ENCODE data around the gene SFSWAP.

SFSWAP gene

DNA sequence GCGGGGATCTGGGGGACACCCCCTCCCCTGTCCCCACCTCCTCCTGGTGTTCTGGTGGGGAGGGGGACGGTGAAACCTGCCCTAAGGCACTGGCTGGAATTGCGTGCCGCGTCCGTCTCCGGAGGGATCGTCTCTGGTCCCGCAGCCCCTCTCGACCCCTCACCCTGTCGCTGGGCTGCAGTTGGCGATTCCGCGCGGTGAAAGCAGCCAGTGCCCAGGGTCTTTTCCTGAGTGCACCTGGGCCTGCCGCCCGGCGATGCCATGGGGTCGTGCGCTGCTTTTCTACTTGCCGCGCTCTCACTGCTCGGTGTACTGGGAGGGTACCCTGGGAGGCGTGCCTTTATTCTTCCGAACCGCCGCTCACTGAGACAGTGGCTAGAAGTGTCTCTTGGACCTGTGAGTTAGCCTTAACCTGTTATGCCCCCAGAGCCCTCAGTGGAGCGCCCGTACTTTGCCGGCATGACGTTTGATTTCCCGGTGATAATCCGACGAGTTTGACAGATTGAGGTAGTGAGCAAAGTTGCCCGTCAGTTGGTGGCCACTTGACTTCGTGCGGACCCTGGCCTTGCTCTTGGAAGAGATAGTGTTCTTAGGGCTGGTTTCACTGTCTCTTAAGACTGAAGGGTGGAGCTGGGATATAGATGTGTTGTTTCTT, 788 bp downstream of the SFSWAP start:
- no peak for DNase-seq (ENCODE audit: extremely low read depth, insufficient read length)
- peaks cover 10% of the 10 kb centered on the region for H3K36me3 ChIP-seq (ENCODE audit: control insufficient read depth, insufficient read depth, low read length)
- TF ChIP-seq, protein P1, sequence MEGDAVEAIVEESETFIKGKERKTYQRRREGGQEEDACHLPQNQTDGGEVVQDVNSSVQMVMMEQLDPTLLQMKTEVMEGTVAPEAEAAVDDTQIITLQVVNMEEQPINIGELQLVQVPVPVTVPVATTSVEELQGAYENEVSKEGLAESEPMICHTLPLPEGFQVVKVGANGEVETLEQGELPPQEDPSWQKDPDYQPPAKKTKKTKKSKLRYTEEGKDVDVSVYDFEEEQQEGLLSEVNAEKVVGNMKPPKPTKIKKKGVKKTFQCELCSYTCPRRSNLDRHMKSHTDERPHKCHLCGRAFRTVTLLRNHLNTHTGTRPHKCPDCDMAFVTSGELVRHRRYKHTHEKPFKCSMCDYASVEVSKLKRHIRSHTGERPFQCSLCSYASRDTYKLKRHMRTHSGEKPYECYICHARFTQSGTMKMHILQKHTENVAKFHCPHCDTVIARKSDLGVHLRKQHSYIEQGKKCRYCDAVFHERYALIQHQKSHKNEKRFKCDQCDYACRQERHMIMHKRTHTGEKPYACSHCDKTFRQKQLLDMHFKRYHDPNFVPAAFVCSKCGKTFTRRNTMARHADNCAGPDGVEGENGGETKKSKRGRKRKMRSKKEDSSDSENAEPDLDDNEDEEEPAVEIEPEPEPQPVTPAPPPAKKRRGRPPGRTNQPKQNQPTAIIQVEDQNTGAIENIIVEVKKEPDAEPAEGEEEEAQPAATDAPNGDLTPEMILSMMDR (IDR thresholded peaks at IDR 0.05; ENCODE audit: insufficient read depth, low read length, poor library complexity, severe bottlenecking): no peak
- no peaks in the 10 kb centered on the region for H3K27me3 ChIP-seq (replicated peaks; ENCODE audit: control insufficient read depth, insufficient read depth, low read length)
- H3K4me3 ChIP-seq (replicated peaks; ENCODE audit: low read depth, low read length): peak overlapping the region; percentile 99

DNA sequence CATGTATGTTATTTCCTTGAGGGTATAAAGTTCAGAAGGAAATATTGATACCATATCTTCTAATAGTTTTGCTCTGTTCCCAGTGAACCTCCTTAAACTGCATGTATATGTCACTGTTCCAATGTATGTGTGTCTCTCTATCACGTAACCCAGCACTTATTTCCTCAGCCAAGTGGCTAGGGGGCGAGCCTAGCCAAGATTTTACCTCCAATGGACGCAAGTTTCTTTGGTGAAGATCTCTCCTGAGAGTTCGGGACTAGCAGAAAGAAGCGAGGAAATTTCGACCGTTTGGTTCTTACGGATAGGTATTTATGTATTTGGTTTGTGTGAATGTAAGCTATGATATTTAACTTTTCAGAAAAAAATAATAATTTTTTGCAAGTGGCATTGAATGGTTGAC, 2.5 kb downstream of the SFSWAP start:
- peaks cover 10% of the 10 kb centered on the region for H3K36me3 ChIP-seq (ENCODE audit: control insufficient read depth, insufficient read depth, low read length)
- no peaks in the 10 kb centered on the region for H3K27me3 ChIP-seq (replicated peaks; ENCODE audit: control insufficient read depth, insufficient read depth, low read length)
- H3K4me3 ChIP-seq (replicated peaks; ENCODE audit: low read depth, low read length): no peak overlapping the region
- no peak for DNase-seq (ENCODE audit: extremely low read depth, insufficient read length)
- TF ChIP-seq, protein P1 (IDR thresholded peaks at IDR 0.05; ENCODE audit: insufficient read depth, low read length, poor library complexity, severe bottlenecking): no peak

DNA sequence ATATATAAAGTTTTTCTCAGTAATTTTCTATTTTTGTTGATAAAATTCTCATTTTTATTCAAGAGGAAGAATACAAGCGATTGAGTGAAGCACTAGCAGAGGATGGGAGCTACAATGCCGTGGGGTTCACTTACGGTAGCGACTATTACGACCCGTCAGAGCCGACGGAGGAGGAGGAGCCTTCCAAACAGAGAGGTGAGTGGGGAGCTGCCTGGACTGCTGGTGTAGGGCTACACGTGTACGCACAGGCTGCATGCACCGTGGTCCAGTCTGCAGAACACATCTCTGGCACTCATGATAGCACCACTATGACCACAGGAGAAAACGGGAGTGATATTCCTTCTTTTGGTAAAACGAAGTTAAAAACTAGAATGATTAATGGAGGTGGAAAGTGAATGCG, 3.9 kb downstream of the SFSWAP start:
- H3K36me3 ChIP-seq (ENCODE audit: control insufficient read depth, insufficient read depth, low read length): peaks cover 18% of the 10 kb centered on the region
- TF ChIP-seq, protein P1 (IDR thresholded peaks at IDR 0.05; ENCODE audit: insufficient read depth, low read length, poor library complexity, severe bottlenecking): no peak
- no peaks in the 10 kb centered on the region for H3K27me3 ChIP-seq (replicated peaks; ENCODE audit: control insufficient read depth, insufficient read depth, low read length)
- H3K4me3 ChIP-seq (replicated peaks; ENCODE audit: low read depth, low read length): no peak overlapping the region
- no peak for DNase-seq (ENCODE audit: extremely low read depth, insufficient read length)

DNA sequence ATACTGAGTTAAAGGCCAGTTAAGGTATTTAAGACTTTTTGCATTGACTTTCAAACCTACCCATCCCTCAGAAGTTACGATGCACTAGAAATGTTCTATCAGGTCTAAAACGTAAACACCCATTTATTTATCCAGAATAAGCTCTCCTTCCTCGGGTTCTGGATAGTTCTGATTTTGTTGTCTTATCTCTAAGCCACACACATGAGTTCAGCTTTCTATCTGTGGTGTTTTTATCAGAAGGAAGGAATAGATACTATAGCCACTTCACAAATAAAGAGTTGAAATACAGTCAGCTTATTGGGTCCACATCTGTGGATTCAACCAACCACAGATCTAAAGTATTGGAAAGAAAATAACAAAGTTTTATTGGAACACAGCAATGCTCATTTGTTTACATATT, 5.4 kb downstream of the SFSWAP start:
- no peak for DNase-seq (ENCODE audit: extremely low read depth, insufficient read length)

DNA sequence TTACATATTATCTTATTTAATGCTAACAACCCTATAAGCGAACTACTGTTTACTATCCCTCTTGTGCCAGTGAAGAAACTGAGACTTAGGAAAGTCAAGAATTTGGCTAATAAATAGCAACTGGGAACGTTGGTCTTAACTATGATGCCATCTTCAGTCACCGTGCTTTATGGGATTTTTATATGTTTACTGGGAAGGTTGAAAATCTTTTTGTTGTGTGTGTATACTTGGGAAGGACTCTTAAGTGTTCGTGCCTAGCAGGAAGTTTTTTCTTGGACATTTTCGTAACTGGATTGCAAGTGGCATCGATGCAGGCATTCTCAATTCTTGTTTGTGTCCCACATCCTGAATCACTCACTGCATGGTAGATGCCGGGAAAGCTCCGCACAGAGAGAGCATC, 9.4 kb downstream of the SFSWAP start:
- Histone ChIP-seq H3K27me3 (replicated peaks; ENCODE audit: control insufficient read depth, insufficient read depth, low read length) (no peaks in the 10 kb centered on the region), H3K36me3 (ENCODE audit: control insufficient read depth, insufficient read depth, low read length) (peaks cover 23% of the 10 kb centered on the region), H3K4me3 (replicated peaks; ENCODE audit: low read depth, low read length) (no peak overlapping the region)
- DNase-seq (ENCODE audit: extremely low read depth, insufficient read length): no peak
- TF ChIP-seq, protein P1 (IDR thresholded peaks at IDR 0.05; ENCODE audit: insufficient read depth, low read length, poor library complexity, severe bottlenecking): no peak

More for the DNA sequence above, 5.4 kb downstream of the SFSWAP start:
- TF ChIP-seq, protein P1 (IDR thresholded peaks at IDR 0.05; ENCODE audit: insufficient read depth, low read length, poor library complexity, severe bottlenecking): no peak
- H3K4me3 ChIP-seq (replicated peaks; ENCODE audit: low read depth, low read length): no peak overlapping the region
- H3K36me3 ChIP-seq (ENCODE audit: control insufficient read depth, insufficient read depth, low read length): peaks cover 22% of the 10 kb centered on the region
- H3K27me3 ChIP-seq (replicated peaks; ENCODE audit: control insufficient read depth, insufficient read depth, low read length): no peaks in the 10 kb centered on the region

DNA sequence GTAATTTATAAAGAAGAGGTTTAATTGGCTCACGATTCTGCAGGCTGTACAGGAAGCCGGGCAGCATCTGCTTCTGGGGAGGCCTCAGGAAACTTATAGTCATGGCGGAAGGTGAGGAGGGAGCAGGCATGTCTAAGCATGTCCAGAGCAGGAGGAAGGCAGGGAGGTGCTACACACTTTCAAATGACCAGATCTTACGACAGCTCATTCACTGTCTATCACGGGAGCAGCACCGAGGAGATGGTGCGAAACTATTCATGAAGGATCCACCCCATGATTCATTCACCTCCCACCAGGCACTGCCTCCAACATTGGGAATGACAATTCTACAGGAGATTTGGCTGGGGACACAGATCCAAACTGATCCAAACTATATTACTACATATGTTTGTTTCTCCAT, 10.0 kb downstream of the SFSWAP start:
- H3K36me3 ChIP-seq (ENCODE audit: control insufficient read depth, insufficient read depth, low read length): peaks cover 22% of the 10 kb centered on the region
- H3K4me3 ChIP-seq (replicated peaks; ENCODE audit: low read depth, low read length): no peak overlapping the region
- no peaks in the 10 kb centered on the region for H3K27me3 ChIP-seq (replicated peaks; ENCODE audit: control insufficient read depth, insufficient read depth, low read length)
- TF ChIP-seq, protein P1 (IDR thresholded peaks at IDR 0.05; ENCODE audit: insufficient read depth, low read length, poor library complexity, severe bottlenecking): no peak
- DNase-seq (ENCODE audit: extremely low read depth, insufficient read length): no peak

Measured in GM06990 (cell line).